ENCODE data around the gene ADGRF5.

Gene ADGRF5

DNA sequence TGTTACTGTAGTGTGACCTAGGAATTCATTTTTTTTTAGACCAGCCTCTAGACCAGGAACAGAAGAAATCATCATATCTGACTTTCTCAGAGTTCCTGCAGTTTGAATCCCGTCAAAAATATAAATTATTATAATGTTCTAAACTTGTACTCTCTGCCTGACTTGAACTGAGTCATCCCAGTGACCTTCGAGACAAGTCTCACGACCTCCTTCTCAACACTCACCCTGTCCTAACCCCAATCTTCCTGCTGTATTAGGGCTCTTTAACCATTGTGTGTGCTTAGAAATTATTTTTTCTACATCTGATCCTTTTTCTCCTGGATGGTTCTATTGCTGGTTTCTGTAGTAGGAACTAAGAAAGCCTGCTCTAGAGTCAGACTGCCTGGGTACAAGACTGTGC, 21.5 kb downstream of the ADGRF5 start:
- H3K4me1 ChIP-seq (ENCODE audit: control insufficient read depth in 1 of 2, insufficient read depth in 1 of 2, low read depth in 1 of 2, low read length in 1 of 2), result no peaks in the 10 kb centered on the region
- H3K36me3 ChIP-seq, result no peaks in the 10 kb centered on the region
- H3K27ac ChIP-seq, result no peak overlapping the region
- H3K4me3 ChIP-seq (ENCODE audit: low read depth in 1 of 2, low read length in 1 of 2), result no peak overlapping the region
- no peaks in the 10 kb centered on the region for H3K27me3 ChIP-seq
- TF ChIP-seq, protein P1, sequence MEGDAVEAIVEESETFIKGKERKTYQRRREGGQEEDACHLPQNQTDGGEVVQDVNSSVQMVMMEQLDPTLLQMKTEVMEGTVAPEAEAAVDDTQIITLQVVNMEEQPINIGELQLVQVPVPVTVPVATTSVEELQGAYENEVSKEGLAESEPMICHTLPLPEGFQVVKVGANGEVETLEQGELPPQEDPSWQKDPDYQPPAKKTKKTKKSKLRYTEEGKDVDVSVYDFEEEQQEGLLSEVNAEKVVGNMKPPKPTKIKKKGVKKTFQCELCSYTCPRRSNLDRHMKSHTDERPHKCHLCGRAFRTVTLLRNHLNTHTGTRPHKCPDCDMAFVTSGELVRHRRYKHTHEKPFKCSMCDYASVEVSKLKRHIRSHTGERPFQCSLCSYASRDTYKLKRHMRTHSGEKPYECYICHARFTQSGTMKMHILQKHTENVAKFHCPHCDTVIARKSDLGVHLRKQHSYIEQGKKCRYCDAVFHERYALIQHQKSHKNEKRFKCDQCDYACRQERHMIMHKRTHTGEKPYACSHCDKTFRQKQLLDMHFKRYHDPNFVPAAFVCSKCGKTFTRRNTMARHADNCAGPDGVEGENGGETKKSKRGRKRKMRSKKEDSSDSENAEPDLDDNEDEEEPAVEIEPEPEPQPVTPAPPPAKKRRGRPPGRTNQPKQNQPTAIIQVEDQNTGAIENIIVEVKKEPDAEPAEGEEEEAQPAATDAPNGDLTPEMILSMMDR (IDR thresholded peaks at IDR 0.05), result no peak
- H3K9me3 ChIP-seq, result no peaks in the 10 kb centered on the region

GRCh38 chr6:46899659-46900058, 22.1 kb downstream of the ADGRF5 start:
- no peaks in the 10 kb centered on the region for H3K36me3 ChIP-seq
- TF ChIP-seq, protein P1 (IDR thresholded peaks at IDR 0.05), result no peak
- H3K9me3 ChIP-seq, result no peaks in the 10 kb centered on the region
- no peaks in the 10 kb centered on the region for H3K4me1 ChIP-seq (ENCODE audit: control insufficient read depth in 1 of 2, insufficient read depth in 1 of 2, low read depth in 1 of 2, low read length in 1 of 2)
- no peak overlapping the region for H3K4me3 ChIP-seq (ENCODE audit: low read depth in 1 of 2, low read length in 1 of 2)
- H3K27ac ChIP-seq, result no peak overlapping the region
- no peaks in the 10 kb centered on the region for H3K27me3 ChIP-seq

- H3K4me1 ChIP-seq (ENCODE audit: control insufficient read depth in 1 of 2, insufficient read depth in 1 of 2, low read depth in 1 of 2, low read length in 1 of 2), result no peaks in the 10 kb centered on the region
- no peak overlapping the region for H3K4me3 ChIP-seq (ENCODE audit: low read depth in 1 of 2, low read length in 1 of 2)
- H3K9me3 ChIP-seq, result no peaks in the 10 kb centered on the region
- H3K27me3 ChIP-seq, result no peaks in the 10 kb centered on the region
- TF ChIP-seq, protein P1 (IDR thresholded peaks at IDR 0.05), result no peak
- no peak overlapping the region for H3K27ac ChIP-seq
- no peaks in the 10 kb centered on the region for H3K36me3 ChIP-seq
Measured at GRCh38 chr6:46898006-46898405, 23.7 kb downstream of the ADGRF5 start.

DNA sequence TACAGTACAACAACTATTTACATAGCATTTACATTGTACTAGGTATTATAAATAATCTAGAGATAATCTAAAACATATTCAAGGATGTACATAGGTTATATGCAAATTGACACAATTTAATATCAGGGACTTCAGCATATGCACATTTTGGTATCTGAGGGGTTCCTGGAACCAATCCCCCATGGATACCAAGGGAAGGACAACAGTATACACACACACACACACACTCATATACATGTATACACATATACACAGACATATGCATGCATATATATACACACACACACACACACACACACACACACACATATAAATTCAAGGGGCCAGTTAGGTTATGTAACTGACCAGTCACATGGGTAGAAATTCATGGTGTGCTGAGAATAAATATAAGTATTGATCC, 24.9 kb downstream of the ADGRF5 start:
- H3K27me3 ChIP-seq, result no peaks in the 10 kb centered on the region
- no peaks in the 10 kb centered on the region for H3K4me1 ChIP-seq (ENCODE audit: control insufficient read depth in 1 of 2, insufficient read depth in 1 of 2, low read depth in 1 of 2, low read length in 1 of 2)
- H3K27ac ChIP-seq, result no peak overlapping the region
- TF ChIP-seq, protein P1 (IDR thresholded peaks at IDR 0.05), result no peak
- no peaks in the 10 kb centered on the region for H3K36me3 ChIP-seq
- H3K4me3 ChIP-seq (ENCODE audit: low read depth in 1 of 2, low read length in 1 of 2), result no peak overlapping the region
- H3K9me3 ChIP-seq, result no peaks in the 10 kb centered on the region

DNA sequence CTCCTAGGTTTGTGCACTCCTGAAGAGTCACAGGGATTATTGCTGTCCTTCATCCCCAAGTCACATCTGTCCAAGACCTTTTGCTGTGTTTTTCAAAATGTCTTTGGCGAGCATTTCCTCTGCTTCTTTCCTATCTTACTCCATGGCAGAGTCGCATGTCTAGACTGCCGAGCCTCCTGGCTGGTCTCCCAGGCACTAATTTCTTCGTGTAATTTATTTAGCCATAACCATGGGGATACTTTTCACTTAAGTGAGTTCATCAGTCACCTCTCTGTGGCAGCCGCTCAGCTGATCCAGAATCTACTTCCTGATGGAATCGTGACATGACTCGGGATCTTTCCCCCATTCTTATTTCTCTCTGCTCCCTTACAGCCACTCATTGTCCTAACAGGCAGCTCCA, 25.8 kb downstream of the ADGRF5 start:
- TF ChIP-seq, protein P1 (IDR thresholded peaks at IDR 0.05), result no peak
- H3K36me3 ChIP-seq, result no peaks in the 10 kb centered on the region
- no peak overlapping the region for H3K4me3 ChIP-seq (ENCODE audit: low read depth in 1 of 2, low read length in 1 of 2)
- H3K27me3 ChIP-seq, result no peaks in the 10 kb centered on the region
- H3K9me3 ChIP-seq, result no peaks in the 10 kb centered on the region
- H3K27ac ChIP-seq, result no peak overlapping the region
- no peaks in the 10 kb centered on the region for H3K4me1 ChIP-seq (ENCODE audit: control insufficient read depth in 1 of 2, insufficient read depth in 1 of 2, low read depth in 1 of 2, low read length in 1 of 2)

DNA sequence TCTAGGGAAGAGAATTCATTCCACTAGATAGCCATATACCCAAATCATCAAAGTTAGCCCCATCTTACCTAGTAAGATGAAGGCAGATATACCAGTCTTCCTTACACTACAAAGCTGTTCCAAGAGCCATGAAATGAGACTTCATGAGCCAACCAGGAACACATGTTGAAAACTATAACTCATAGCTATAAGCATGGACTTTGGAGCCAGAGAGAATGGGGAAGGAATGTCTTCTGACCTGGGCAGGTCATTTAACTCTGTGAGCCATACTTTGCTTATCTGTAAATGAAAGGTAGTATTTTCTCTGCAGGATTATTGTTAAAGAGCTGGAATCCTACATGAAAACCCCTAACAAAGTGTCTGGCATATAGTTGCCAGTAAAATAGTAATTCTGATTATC, 27.3 kb downstream of the ADGRF5 start:
- no peak overlapping the region for H3K4me3 ChIP-seq (ENCODE audit: low read depth in 1 of 2, low read length in 1 of 2)
- no peaks in the 10 kb centered on the region for H3K4me1 ChIP-seq (ENCODE audit: control insufficient read depth in 1 of 2, insufficient read depth in 1 of 2, low read depth in 1 of 2, low read length in 1 of 2)
- no peaks in the 10 kb centered on the region for H3K36me3 ChIP-seq
- TF ChIP-seq, protein P1 (IDR thresholded peaks at IDR 0.05), result no peak
- H3K27me3 ChIP-seq, result no peaks in the 10 kb centered on the region
- H3K9me3 ChIP-seq, result no peaks in the 10 kb centered on the region
- no peak overlapping the region for H3K27ac ChIP-seq

All from neutrophil (primary cell).